ENCODE measurements around the gene DNAJC13. TPM values are rescaled to one million over a fixed set of nuclear protein-coding genes. Genes with fewer than 3 reads are reported as not detected.

The DNAJC13 gene
- total and polyA plus RNA-seq, 7 donors, result 7.4 to 30.9 (median 24.7) TPM

- no peak for DNase-seq
- WGBS, 3 donors, result 90 to 92% (median 91%) methylated on average over 3 of the region's 3 CpGs
- TF ChIP-seq, protein P1, sequence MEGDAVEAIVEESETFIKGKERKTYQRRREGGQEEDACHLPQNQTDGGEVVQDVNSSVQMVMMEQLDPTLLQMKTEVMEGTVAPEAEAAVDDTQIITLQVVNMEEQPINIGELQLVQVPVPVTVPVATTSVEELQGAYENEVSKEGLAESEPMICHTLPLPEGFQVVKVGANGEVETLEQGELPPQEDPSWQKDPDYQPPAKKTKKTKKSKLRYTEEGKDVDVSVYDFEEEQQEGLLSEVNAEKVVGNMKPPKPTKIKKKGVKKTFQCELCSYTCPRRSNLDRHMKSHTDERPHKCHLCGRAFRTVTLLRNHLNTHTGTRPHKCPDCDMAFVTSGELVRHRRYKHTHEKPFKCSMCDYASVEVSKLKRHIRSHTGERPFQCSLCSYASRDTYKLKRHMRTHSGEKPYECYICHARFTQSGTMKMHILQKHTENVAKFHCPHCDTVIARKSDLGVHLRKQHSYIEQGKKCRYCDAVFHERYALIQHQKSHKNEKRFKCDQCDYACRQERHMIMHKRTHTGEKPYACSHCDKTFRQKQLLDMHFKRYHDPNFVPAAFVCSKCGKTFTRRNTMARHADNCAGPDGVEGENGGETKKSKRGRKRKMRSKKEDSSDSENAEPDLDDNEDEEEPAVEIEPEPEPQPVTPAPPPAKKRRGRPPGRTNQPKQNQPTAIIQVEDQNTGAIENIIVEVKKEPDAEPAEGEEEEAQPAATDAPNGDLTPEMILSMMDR (IDR thresholded peaks at IDR 0.05), result no peak
- intact Hi-C loops (cut with DNase I), result no loop called here
- no peak for ATAC-seq
- Histone ChIP-seq H3K36me3 (ENCODE audit: insufficient read depth in 1 of 2, low read depth in 1 of 2) (peaks cover 0 to 96% of the 10 kb centered on the region in 2 donors), H3K27me3 (ENCODE audit: insufficient read depth in 3 of 3, low read length in 2 of 3) (no peaks in the 10 kb centered on the region), H3K9me3 (no peaks in the 10 kb centered on the region), H3K27ac (no peak overlapping the region), H3K4me3 (no peak overlapping the region), H3K4me1 (no peaks in the 10 kb centered on the region)
These were observed 68.8 kb downstream of the DNAJC13 start for GRCh38 chr3:132486099-132486498.

GRCh38 chr3:132488151-132488550, 70.8 kb downstream of the DNAJC13 start:
- WGBS, 3 donors, result 87 to 89% (median 89%) methylated on average over 2 of the region's 2 CpGs
- H3K4me3 ChIP-seq, result no peak overlapping the region
- intact Hi-C loops (cut with DNase I), result no loop called here
- H3K27me3 ChIP-seq (ENCODE audit: insufficient read depth in 3 of 3, low read length in 2 of 3), result no peaks in the 10 kb centered on the region
- no peak for ATAC-seq
- peaks cover 4 to 96% of the 10 kb centered on the region in 2 donors for H3K36me3 ChIP-seq (ENCODE audit: insufficient read depth in 1 of 2, low read depth in 1 of 2)
- no peaks in the 10 kb centered on the region for H3K4me1 ChIP-seq
- H3K9me3 ChIP-seq, result no peaks in the 10 kb centered on the region
- no peak for DNase-seq
- no peak overlapping the region for H3K27ac ChIP-seq
- TF ChIP-seq, protein P1 (IDR thresholded peaks at IDR 0.05), result no peak

DNA sequence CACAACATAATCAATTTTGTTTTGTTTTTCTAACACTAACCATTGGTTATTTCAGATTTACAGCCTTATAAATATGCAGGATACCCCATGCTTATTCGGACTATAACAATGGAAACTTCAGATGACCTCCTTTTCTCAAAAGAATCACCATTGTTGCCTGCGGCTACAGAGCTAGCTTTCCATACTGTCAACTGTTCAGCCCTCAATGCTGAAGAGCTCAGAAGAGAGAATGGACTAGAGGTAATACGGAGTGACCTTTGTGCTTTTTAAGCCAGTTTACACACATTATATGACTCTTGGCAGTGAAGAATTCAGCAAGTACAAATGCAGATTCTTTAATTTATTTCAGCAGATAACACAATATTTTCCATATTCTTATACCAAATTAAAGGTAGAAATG, 81.8 kb downstream of the DNAJC13 start:
- TF ChIP-seq, protein P1 (IDR thresholded peaks at IDR 0.05), result no peak
- peaks cover 11 to 100% of the 10 kb centered on the region in 2 donors for H3K36me3 ChIP-seq (ENCODE audit: insufficient read depth in 1 of 2, low read depth in 1 of 2)
- 97 to 99% (median 97%) methylated on average over 3 of the region's 3 CpGs for WGBS, 3 donors

DNA sequence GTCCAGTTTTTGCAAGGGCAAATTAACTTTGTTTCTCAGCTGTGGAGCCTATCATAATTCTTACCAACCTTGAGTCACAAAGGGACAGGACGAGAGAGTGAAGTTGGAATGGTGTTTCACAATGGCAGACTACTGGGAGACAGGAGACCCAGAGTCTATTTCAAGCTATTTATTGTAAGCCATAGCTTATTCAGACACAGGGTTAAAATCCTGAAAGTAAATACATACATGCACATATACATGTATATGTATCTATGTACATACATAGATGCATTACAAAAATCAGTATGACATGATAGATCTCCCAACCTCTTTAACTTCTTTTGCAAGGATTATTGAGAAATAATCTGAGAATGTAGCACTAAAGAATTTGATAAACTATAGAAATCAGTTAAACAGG, 86.3 kb downstream of the DNAJC13 start:
- intact Hi-C loops (cut with DNase I), result no loop called here
- TF ChIP-seq, protein P1 (IDR thresholded peaks at IDR 0.05), result no peak
- Histone ChIP-seq H3K36me3 (ENCODE audit: insufficient read depth in 1 of 2, low read depth in 1 of 2) (peaks cover 10 to 100% of the 10 kb centered on the region in 2 donors), H3K4me1 (no peaks in the 10 kb centered on the region), H3K27me3 (ENCODE audit: insufficient read depth in 3 of 3, low read length in 2 of 3) (no peaks in the 10 kb centered on the region), H3K27ac (no peak overlapping the region), H3K9me3 (no peaks in the 10 kb centered on the region), H3K4me3 (no peak overlapping the region)
- ATAC-seq, result no peak
- no peak for DNase-seq
- 75 to 91% (median 77%) methylated on average over 1 of the region's 1 CpG for WGBS, 3 donors

More for the DNA sequence above, 81.8 kb downstream of the DNAJC13 start:
- DNase-seq, result no peak
- H3K9me3 ChIP-seq, result no peaks in the 10 kb centered on the region
- H3K4me1 ChIP-seq, result no peaks in the 10 kb centered on the region
- ATAC-seq, result no peak
- H3K27ac ChIP-seq, result no peak overlapping the region
- intact Hi-C loops (cut with DNase I), result loop anchor here in 1 of 2 donors (5.0 kb wide), 1 partner anchor 42 kb away; no protein-coding TSS in a partner anchor
- no peak overlapping the region for H3K4me3 ChIP-seq
- H3K27me3 ChIP-seq (ENCODE audit: insufficient read depth in 3 of 3, low read length in 2 of 3), result no peaks in the 10 kb centered on the region

GRCh38 chr3:132504375-132504933, 87.2 kb downstream of the DNAJC13 start:
- intact Hi-C loops (cut with DNase I), result no loop called here
- H3K9me3 ChIP-seq, result no peaks in the 10 kb centered on the region
- TF ChIP-seq, protein P1 (IDR thresholded peaks at IDR 0.05), result no peak
- no peak for ATAC-seq
- no peaks in the 10 kb centered on the region for H3K4me1 ChIP-seq
- peaks cover 10 to 100% of the 10 kb centered on the region in 2 donors for H3K36me3 ChIP-seq (ENCODE audit: insufficient read depth in 1 of 2, low read depth in 1 of 2)
- H3K27me3 ChIP-seq (ENCODE audit: insufficient read depth in 3 of 3, low read length in 2 of 3), result no peaks in the 10 kb centered on the region
- H3K4me3 ChIP-seq, result no peak overlapping the region
- no peak overlapping the region for H3K27ac ChIP-seq
- DNase-seq, result no peak
